EL (cell line): ENCODE measurements around the gene SCYL3.
"Not testable (repeated sequence)": the region's sequence is repeated elsewhere in the genome, so short reads cannot be mapped to it uniquely, and the experiment has no call there.

Experiments
- DNase-seq: peaks from one replicate; pipeline ENCODE4 v3.0.0-alpha.2; 2016

Gene SCYL3

GRCh38 chr1:169867012-169867675, 26.6 kb downstream of the SCYL3 start:
- no peak for DNase-seq

DNA sequence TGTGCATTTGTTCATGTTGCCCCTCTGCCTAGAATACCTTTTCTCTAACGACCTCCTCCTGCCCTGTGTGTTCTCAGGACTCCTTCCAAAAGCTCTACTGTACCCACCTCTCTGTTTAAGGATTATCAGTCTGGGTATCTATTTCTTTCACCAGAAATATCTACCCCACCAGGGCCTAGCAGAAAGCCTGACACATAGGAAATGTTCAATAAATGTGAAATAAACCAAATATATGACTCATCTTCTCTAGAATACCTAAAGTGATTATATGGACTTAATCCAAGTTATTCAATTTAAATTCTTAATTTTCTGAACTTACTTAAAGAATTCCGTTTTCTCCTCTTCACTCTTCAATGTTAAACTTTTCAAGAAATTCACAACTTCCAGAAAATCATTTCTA, 27.1 kb downstream of the SCYL3 start:
- DNase-seq, result no peak

DNA sequence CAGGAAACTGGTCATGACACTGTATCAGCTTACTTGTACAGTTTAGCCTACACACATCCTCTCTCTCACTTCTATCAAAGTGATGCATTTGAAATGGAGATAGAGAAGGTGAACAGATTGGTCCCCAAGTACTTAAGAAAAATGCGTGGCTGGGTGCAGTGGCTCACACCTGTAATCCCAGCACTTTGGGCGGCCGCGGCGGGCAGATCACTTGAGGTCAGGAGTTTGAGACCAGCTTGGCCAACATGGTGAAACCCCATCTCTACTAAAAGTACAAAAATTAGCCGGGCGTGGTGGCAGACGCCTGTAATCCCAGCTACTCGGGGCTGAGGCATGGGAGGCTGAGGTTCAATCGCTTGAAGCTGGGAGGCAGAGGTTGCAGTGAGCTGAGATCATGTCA, 29.2 kb downstream of the SCYL3 start:
- DNase-seq, result not testable (repeated sequence)

DNA sequence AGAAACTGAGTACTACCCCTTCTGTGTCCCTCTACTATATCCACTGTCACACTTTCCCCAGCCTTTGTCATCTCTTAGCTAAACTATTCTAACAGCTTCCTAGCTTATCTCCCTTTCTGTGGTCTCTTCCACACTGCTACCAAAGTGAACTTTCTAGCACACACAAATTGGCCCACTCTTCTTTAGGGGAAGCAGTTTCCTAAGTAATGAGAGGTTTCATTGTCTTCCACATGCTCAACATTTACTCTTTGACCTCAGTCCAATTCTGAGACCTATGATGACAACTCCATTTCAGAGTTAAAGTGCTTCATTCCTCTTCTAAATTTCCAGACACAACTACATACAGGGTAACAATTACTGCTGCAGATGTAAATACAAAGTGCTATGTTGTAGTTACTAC, 32.9 kb downstream of the SCYL3 start:
- no peak for DNase-seq

- DNase-seq, result no peak
Observed at GRCh38 chr1:169860187-169860586, 33.5 kb downstream of the SCYL3 start.

GRCh38 chr1:169859001-169859400, 34.7 kb downstream of the SCYL3 start:
- DNase-seq, result no peak

DNA sequence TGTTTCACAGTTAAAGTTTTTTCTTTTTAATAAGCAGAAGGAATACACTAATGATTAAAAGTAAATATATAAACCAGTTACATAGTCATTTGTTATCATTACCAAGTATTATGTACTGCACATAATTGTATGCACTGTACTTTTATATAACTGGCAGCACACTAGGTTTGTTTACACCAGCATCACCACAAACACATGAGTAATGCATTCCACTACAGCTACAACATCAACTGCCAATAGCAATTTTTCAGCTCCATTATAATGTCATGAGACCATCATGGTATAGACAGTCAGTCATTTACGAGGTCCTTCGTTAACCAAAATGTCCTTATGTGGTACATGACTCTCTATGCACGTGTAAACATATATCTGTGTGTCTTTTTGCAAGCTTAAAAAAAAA, 35.2 kb downstream of the SCYL3 start:
- peak; percentile 64 for DNase-seq

DNA sequence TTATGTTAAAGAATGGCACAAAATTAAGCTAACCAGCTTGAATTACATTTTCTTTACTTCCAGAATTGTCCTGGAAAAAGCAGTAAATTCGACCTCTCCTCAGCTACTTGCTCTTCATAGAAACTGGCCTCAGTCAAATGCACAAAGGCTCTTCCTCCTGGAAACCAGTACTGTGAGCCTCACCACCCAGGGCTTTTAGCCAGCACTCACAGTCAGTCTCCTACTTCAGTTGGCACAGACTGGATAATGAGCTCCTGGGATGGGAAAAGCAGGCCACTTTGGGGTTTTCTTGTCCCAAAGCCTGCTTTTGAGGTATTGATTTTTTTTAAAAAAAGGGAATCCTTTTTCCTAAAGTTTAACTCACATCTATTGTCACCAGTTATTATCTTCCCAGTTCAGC, 40.4 kb downstream of the SCYL3 start:
- DNase-seq, result no peak

DNA sequence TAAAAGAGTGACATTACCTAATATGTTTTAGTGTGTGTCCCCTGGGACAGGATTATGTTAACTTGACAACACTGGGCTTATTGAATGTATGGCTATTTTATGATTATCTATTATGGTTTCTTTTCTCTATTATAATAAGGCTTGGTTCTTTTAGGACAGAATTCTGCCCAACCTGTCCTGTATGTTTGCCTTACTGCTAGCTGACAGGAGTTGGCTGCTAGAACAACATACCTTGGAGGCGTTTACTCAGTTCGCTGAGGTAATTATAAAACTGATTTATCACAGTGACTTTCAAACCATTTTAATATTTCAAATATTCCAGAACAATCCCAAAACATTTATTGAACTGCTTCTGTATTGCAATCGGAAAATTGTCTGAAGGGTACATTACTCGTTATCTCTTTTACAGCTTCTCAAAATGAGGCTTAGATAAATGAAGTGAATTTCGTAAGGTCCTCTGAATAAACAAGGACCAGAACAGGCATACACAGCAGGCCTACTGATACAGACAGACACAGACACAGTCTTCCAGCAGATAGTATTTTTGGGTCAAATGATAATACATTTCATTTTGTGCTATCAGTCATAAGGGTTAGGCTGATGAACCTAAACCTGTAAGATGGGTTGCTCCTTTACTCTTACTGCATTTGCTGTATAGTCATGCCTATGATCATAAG, 44.2 kb downstream of the SCYL3 start:
- no peak for DNase-seq

DNA sequence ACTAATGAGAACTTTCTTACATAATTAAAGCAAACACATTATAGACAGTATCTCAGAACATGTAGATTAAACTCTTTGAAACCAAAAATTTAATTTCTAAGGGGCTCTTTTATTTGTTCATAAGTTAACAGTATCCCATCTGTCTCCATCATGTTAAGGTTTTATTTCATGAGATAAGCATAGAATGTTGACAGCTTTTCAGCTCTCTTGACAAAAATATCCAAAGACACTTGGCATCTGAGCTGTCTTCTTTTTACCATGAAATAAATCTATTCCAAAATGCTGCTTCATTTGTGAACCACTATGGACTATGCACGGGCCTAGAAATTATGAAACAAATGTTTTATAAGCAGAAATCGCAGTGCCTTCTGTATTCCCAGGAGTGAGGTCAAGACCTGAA, 45.2 kb downstream of the SCYL3 start:
- no peak for DNase-seq

DNA sequence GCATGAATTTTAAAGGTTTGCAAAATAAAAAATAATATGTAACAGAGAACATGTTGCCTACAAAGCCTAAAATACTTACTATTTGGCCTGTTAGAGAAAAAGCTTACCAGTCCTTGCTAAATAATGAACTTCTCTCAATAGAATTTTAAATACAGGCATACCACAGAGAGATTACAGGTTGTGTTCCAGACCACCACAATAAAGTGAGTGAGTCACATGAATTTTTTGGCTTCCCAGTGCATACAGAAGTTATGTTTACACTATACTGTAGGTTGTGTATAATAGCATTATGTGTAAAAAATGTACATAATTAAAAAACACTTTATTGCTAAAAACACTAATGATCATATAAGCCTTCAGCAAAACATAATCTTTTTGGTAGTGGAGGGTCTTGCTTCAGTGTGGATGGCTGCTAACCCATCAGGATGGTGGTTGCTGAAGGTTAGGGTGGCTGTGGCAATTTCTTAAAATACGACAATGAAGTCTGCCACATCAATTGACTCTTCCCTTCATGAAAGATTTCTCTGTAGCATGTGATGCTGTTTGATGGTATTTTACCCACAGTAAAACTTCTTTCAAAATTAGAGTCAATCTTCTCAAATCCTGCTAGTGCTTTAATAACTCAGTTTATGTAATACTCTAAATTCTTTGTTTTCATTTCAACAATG, 48.6 kb downstream of the SCYL3 start:
- no peak for DNase-seq

GRCh38 chr1:169838942-169839341, 54.8 kb downstream of the SCYL3 start:
- DNase-seq, result no peak

- DNase-seq, result no peak
Observed at GRCh38 chr1:169836198-169836597, 57.5 kb downstream of the SCYL3 start.

DNA sequence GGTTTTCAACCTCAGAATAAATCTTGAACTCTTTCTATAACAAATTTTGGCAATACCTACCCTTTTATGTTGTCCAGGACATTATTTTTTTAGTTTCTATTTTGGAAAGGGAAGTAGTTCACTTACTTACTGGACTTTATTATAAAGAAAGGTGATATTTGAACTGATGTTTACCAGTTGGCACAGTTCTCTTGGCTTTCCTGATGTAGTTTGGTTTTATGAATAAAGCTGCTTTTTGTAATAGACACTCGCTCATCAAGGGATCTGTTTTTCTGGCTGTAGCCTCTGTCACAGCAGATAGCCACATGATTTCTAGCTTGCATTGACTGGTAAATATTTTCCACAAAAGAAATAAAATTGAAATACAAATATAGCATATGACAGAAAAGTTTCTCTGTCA, 58.0 kb downstream of the SCYL3 start:
- no peak for DNase-seq

GRCh38 chr1:169834869-169835268, 58.8 kb downstream of the SCYL3 start:
- no peak for DNase-seq

GRCh38 chr1:169833179-169833901, 60.4 kb downstream of the SCYL3 start:
- DNase-seq, result no peak

DNA sequence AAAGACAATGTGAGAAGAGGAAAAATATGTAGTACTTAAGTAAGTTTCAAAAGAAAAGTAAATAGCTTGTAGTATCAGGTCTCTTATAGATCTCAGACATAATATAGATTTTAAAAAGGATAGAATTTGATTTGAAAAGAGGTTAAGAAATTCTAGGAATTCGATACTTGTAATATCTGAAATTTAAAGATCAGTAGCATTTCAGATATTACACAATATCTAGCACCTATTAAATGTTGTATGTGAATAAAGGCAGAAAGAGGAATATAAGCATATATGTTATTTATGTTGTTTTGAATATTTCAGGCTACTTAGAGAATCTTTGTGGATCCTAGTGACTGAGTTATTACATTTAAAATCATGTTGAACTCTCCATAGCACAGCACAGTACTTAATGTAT, 64.0 kb downstream of the SCYL3 start:
- no peak for DNase-seq

GRCh38 chr1:169824153-169824552, 69.5 kb downstream of the SCYL3 start:
- no peak for DNase-seq

- DNase-seq, result no peak
Observed at GRCh38 chr1:169821500-169821899, 72.2 kb downstream of the SCYL3 start.

DNA sequence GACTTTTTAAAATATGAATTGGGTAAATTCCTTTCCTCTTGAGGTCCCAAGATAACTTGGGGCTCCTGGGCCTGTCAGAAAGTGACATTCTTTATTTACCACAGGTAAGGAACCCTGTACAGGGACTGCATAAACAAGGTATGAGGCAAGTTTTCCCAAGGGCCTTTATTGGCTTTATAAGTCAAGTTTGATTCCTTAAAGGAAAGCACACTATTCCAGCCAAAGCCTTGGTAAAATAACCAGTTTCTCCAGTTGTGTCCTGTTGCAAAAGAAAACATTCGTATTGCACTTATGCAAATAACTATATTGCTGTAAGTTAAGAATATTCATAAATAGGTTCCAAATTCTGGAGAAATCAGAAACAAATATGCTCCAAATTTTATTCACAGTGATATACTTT, 77.1 kb downstream of the SCYL3 start:
- DNase-seq, result no peak

DNA sequence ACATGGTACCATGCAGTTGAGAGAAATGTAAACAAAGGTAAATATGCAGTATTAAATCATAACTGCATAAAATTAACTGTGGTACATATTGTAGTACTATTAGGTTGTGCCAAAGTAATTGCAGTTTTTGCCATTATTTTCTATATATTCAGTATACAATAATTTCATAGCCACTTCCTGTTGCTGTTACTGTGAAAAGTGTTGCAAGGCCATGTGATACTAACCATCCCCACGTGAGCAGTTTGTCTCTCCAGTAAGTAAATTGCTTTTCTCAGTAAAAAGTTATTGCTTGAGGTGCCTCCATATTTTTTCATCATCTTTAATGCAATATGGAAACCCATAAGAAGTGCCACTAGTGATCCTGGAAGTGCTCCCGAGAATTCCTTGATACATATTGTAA, 79.4 kb downstream of the SCYL3 start:
- DNase-seq, result no peak

- DNase-seq, result no peak
Observed at GRCh38 chr1:169812131-169812530, 81.6 kb downstream of the SCYL3 start.

- not testable (repeated sequence) for DNase-seq
Observed at GRCh38 chr1:169811418-169812035, 82.2 kb downstream of the SCYL3 start.
